Urothelium cell line (cell line): Measurements from ENCODE around the gene ADH5.
"Not testable (repeated sequence)": the region's sequence is repeated elsewhere in the genome, so short reads cannot be mapped to it uniquely, and the experiment has no call there.

Experiments used
- DNase-seq: peaks from one replicate; pipeline ENCODE4 v3.0.0; 2011; ENCODE audit warnings: low spot score, mixed read lengths
- FAIRE-seq: peaks from 2 replicates; lab custom pipeline; 2011; peaks lifted over from hg19 to GRCh38; lab: Jason Lieb, UNC

The ADH5 gene

GRCh38 chr4:99088023-99088449, 552 bp downstream of the ADH5 start:
- peak; percentile 42 for DNase-seq

DNA sequence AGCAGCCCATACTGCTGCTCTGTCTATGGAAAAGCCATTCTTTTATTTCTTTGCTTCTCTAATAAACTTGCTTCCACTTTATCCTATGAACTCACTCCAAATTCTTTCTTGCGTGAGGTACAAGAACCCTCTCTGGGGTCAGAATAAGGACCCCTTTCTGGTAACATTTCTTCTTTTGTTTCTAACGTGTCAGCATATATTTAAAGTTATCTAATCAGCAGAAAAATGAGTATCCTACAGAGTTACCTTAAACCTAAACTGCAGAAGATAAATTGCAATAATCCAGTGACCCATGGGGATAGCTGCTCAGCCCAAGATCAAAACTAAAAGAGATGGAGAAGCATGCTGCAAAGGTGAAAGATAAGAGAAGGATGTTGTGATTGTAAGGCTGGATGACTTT, 4.0 kb downstream of the ADH5 start:
- DNase-seq (no peak), FAIRE-seq (no peak)

More at GRCh38 chr4:99088023-99088449, 552 bp downstream of the ADH5 start:
- FAIRE-seq = no peak

GRCh38 chr4:99082192-99082591, 6.4 kb downstream of the ADH5 start:
- DNase-seq = no peak
- FAIRE-seq = no peak

- not testable (repeated sequence) for FAIRE-seq, DNase-seq
Observed at GRCh38 chr4:99080869-99081268, 7.7 kb downstream of the ADH5 start.

- DNase-seq (no peak), FAIRE-seq (no peak)
Observed at GRCh38 chr4:99079625-99080295, 8.8 kb downstream of the ADH5 start.

GRCh38 chr4:99078931-99079624, 9.5 kb downstream of the ADH5 start:
- DNase-seq = no peak
- no peak for FAIRE-seq

DNA sequence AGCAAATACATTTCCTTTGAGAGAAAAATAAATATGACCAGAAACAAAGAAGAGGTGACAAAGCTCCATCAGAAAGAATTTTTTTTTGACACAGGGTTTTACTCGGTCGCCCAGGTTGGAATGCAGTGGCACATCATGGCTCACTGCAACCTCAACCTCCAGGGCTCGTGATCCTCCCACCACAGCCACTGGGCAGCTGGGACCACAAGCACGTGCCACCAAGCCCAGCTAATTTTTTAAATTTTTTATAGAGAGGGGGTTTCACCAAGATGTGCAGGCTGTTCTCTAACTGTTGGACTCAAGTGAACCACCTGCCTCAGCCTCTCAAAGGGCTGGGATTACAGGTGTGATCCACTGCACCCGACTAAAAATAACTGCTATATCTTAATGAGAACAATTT, 10.3 kb downstream of the ADH5 start:
- DNase-seq (no peak), FAIRE-seq (no peak)

GRCh38 chr4:99077177-99077576, 11.4 kb downstream of the ADH5 start:
- FAIRE-seq (no peak), DNase-seq (no peak)

DNA sequence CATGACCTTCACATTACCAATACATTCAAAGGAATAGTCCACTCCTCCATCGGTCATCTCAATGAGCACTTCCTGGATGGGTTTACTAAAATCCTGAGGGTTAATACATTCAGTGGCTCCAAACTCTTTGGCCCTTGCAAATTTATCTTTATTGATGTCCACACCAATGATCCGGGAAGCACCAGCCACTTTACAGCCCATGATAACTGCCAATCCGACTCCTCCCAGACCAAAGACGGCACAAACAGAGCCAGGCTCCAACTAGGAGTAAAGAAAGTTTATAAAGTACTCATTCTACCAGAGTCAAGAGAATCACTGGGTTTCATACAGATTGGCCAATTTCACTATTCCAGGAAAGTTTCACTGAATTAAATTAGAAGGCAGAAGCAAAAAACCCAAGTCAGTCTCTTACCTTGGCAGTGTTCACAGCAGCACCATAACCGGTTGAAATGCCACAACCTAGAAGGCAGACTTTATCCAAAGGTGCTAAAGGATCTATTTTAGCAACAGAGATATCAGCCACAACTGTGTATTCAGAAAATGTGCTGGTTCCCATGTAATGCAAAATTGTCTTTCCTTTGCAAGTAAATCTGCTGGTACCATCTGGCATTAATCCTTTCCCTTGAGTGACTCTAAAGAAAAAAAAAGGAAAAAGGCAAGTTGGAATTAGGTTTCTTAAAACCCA, 12.2 kb downstream of the ADH5 start:
- DNase-seq (no peak), FAIRE-seq (no peak)

GRCh38 chr4:99074816-99075215, 13.8 kb downstream of the ADH5 start:
- FAIRE-seq (peak; percentile 9), DNase-seq (no peak)

GRCh38 chr4:99071159-99071558, 17.4 kb downstream of the ADH5 start:
- no peak for FAIRE-seq

DNA sequence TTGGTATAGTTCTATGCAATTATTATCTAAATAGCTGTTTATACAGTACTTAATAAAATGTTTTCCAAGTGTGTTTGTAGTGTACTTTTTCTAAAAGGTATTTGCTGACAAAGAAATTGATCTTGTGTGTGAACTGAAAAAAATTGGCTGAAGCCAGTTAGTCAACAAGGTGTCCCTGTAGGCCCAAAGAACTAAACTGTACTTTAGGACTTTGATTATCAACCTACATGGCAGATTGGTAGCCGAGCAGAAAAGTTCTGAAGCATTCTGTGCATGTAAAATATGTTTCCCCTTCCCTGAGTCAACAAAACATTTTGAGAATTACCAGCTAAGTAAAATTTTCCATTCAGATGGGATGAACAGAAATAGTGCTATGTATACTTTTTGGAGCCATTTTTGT, 21.0 kb downstream of the ADH5 start:
- DNase-seq (no peak), FAIRE-seq (no peak)

More at GRCh38 chr4:99071159-99071558, 17.4 kb downstream of the ADH5 start:
- DNase-seq = no peak

DNA sequence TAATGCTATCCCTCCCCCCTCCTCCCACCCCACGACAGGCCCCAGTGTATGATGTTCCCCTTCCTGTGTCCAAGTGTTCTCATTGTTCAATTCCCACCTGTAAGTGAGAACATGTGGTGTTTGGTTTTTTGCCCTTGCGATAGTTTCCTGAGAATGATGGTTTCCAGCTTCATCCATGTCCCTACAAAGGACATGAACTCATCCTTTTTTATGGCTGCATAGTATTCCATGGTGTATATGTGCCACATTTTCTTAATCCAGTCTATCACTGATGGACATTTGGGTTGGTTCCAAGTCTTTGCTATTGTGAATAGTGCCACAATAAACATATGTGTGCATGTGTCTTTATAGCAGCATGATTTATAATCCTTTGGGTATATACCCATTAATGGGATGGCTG, 23.1 kb downstream of the ADH5 start:
- not testable (repeated sequence) for DNase-seq, FAIRE-seq

DNA sequence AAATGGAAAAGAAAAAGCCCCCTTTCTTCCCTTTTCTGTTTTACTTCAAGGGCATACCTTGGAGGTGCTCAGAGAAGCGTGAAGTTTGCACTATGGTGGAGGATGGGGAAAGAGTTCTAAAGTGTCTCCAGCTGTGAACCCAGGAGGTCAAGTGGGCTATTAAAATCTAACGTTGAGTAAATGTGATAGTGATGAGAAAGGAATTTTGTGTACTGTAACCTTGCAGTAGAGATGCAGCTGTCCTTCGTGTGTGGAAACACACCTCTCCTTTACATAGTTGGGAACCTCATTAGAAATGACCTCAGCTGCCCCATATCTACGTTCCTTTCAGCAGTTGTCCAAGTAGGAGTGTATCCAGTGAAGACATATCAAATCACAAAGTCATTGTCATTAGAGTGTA, 26.5 kb downstream of the ADH5 start:
- no peak for FAIRE-seq
- no peak for DNase-seq

- FAIRE-seq (no peak), DNase-seq (no peak)
Observed at GRCh38 chr4:99061048-99061700, 27.4 kb downstream of the ADH5 start.

DNA sequence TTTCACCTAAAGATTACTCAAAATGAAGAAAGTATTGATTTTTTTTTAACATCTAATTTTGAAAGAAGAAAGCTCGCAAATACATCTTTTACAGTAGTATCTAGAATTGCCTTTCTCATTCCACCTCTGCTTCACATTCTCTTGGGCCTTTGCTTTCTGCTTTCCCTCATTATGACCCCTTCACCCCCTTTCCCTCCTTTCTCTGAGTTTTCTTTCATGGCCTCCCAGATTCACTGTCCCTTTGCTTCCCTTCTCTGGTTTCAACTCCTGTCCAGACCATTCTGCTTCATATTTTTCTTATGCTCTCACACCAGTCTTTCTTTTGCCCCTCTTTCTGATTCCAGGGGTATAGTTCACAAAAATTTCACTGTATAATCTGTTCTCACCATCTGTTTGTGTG, 29.0 kb downstream of the ADH5 start:
- FAIRE-seq (no peak), DNase-seq (no peak)

DNA sequence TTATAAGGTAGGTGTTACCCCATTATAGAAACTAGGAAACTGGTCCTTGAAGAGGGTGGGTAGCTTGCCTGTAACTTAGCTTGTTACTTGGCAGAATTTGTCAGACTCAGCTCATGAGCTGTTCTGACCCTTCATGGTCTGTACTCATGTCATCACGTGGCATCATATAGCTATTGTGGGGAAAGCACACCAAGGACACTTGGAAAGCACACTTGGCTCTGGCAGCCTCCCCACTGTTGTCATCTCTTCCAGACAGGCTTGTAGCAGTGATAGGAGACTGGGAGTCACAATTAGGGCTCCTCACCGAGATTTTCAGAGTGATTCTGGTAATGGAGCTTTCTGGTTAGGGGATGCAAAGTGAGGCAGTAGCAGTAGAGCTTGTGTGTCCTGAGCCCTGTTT, 30.4 kb downstream of the ADH5 start:
- no peak for FAIRE-seq
- no peak for DNase-seq

DNA sequence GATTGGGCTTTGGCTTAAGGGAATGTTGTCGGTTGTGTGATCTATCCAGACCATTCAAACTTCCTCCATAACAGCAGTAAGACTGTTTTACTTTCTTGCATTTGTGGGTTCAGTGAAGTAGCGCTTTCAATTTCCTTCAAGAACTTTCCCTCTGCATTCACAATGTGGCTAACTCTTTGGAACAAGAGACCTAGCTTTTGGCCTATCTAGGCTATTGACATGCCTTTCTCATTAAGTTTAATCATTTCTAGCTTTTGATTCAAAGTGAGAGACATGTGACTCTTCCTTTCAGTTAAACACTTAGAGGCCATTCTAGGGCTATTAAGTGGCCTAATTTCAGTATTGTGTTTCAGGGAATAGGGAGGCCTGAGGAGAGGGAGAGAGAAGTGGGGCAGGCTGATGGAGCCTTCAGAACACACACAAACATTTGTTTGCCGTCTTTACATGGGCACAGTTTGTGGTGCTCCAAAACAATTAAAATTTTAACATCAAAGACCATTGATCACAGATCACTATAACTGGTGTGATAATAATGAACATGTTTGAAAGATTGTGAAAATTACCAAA, 34.1 kb downstream of the ADH5 start:
- DNase-seq (no peak), FAIRE-seq (no peak)

DNA sequence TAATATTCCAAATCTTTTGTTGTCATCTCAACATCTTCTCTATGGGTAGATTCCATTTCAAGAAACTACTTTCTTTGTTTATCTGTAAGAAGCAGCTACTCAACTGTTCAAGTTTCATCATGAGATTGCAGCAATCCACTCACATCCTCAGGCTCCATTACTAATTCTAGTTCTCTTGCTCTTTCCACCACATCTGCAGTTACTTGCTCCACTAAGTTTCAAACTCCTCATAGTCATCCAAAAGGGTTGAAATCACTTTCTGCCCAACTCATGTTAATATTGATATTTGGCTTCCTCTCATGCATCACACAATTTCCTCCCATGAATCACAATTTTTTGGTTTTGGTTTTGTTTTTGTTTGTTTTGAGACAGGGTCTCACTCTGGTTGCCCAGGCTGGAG, 35.7 kb downstream of the ADH5 start:
- no peak for FAIRE-seq
- no peak for DNase-seq

DNA sequence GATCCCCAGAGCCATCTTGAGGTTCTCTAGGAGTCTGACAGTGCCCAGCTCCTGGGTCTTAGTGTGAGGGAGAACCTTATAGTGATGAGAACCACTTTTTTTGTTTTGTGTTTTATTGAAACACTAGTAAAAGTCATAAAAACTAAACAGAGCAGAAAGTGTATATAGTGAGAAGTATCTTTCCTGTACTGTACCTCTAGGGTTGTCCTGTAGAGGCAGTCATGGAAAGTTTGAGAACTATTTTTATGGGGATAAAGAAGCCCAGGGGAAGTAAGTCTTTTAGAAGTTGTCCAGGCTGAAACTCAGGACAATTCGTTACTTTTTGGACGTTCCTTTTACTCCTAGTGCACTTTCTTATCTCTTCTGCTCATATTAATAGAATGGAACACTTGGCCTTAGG, 40.9 kb downstream of the ADH5 start:
- no peak for DNase-seq
- FAIRE-seq = no peak

DNA sequence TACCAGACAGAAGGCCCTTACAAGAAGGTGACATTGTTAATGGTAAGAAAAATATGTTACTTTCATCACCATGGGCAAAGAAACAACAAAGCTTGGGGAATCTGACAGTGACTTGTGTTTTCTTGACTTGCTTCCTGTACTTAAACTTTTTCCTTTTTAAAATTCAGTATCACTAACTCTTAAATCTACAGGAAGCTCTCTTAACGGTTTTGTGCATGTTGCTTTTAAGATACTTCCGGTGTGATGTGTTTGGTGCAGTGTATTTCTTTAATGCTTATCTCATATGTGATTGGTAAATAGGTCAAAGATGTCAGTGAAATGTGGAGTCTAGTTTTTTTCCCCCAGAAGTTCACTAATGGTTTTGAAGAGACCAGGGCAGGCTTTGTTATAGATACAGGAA, 45.2 kb downstream of the ADH5 start:
- no peak for FAIRE-seq

More for the DNA sequence above, 45.2 kb downstream of the ADH5 start:
- DNase-seq = no peak
